Fibroblast of lung (primary cell): ENCODE data around the gene UGT1A1.

ENCODE experiments used
- CTCF ChIP-seq, 2 donors: IDR thresholded peaks in 1 of 2; conservative IDR thresholded peaks in 1 of 2; 1 replicate in 1 of 2; 2 replicates in 1 of 2; pipeline ENCODE4 v1.5.1; 2011 to 2012; ENCODE audit warnings: low read length in 2 of 2, control low read depth in 1 of 2, inconsistent platforms in 1 of 2, low read depth in 1 of 2, mild to moderate bottlenecking in 1 of 2
- EZH2 ChIP-seq: IDR thresholded peaks from 2 replicates; pipeline ENCODE4 v1.5.1; 2012; ENCODE audit warnings: low read length, control low read depth, mild to moderate bottlenecking; ENCODE audit errors: missing control alignments

- TF ChIP-seq CTCF (conservative IDR thresholded peaks at IDR 0.05 in 1 of 2, IDR thresholded peaks at IDR 0.05 in 1 of 2; ENCODE audit: low read depth in 1 of 2, low read length in 2 of 2), result no peak
- no peak for TF ChIP-seq EZH2
Measured at GRCh38 chr2:233813236-233814055, 53.4 kb downstream of the UGT1A1 start.
